IMR-90 (cell line): Measurements from ENCODE around the gene FBXL7. TPM values are rescaled to one million over a fixed set of nuclear protein-coding genes. Genes with fewer than 3 reads are reported as not detected.

Source experiments
- ATAC-seq: fragments of 200-7000 bp; cut with Tn5 transposase; 2 replicates; pipeline ENCODE4 v1.9.1; 2020; ENCODE audit warnings: low read depth, mild to moderate bottlenecking, moderate library complexity
- BruUV-seq: library from RNA; stranded (reverse); fragments of 400-500 nt; replicated peaks from 2 replicates; lab custom pipeline; 2021; lab: Mats Ljungman, UMichigan
- CTCF ChIA-PET: fragments of 300-600 bp; formaldehyde crosslinking; extraction: SDS; loops from one replicate; lab custom pipeline; 2021; ENCODE audit warnings: antibody characterized with exemption; lab: Yijun Ruan, JAX
- POLR2A ChIA-PET: fragments of 300-600 bp; sonication (Branson Sonifier 250); formaldehyde crosslinking; loops from one replicate; lab custom pipeline; 2022; ENCODE audit warnings: antibody characterized with exemption; ENCODE audit not compliant: unreplicated experiment; lab: Charles Lee
- DNase-seq: peaks from one replicate; pipeline ENCODE4 v3.0.0; 2013
- H2AFZ ChIP-seq: replicated peaks from 2 replicates; pipeline ENCODE3; 2013; ENCODE audit warnings: low read length, mild to moderate bottlenecking; ENCODE audit not compliant: poor library complexity
- H2AK5ac ChIP-seq: 2 replicates; pipeline ENCODE4 v1.6.1; 2013; ENCODE audit warnings: low read depth, low read length, inconsistent platforms
- H2AK9ac ChIP-seq: replicated peaks from 2 replicates; pipeline ENCODE3; 2013; ENCODE audit warnings: mild to moderate bottlenecking, low read depth, low read length, moderate library complexity; ENCODE audit not compliant: poor library complexity
- H2BK120ac ChIP-seq: 2 replicates; pipeline ENCODE4 v1.6.1; 2013; ENCODE audit warnings: low read depth, low read length, inconsistent platforms
- H2BK15ac ChIP-seq: 3 replicates; pipeline ENCODE4 v1.6.1; 2013; ENCODE audit warnings: low read depth, low read length, inconsistent platforms
- H2BK20ac ChIP-seq: 2 replicates; pipeline ENCODE4 v1.6.1; 2013; ENCODE audit warnings: low read depth, mild to moderate bottlenecking, inconsistent platforms, low read length, moderate library complexity
- H2BK5ac ChIP-seq: 2 replicates; pipeline ENCODE4 v1.6.1; 2013; ENCODE audit warnings: mild to moderate bottlenecking, low read depth, low read length, inconsistent platforms; ENCODE audit not compliant: poor library complexity, severe bottlenecking
- H3K14ac ChIP-seq: replicated peaks from 2 replicates; pipeline ENCODE4 v1.6.1; 2013; ENCODE audit warnings: low read depth, low read length, inconsistent platforms
- H3K18ac ChIP-seq: 2 replicates; pipeline ENCODE4 v1.6.1; 2013; ENCODE audit warnings: low read depth, low read length, control low read depth
- H3K23ac ChIP-seq: 2 replicates; pipeline ENCODE4 v1.6.1; 2013; ENCODE audit warnings: low read depth, low read length, inconsistent platforms
- H3K27ac ChIP-seq: 2 replicates; pipeline ENCODE4 v1.5.1; 2013; ENCODE audit warnings: mild to moderate bottlenecking, control low read depth, low read length; ENCODE audit not compliant: insufficient read depth
- H3K27me3 ChIP-seq: 2 replicates; pipeline ENCODE4 v1.6.1; 2013; ENCODE audit warnings: low read length; ENCODE audit not compliant: control insufficient read depth, insufficient read depth
- H3K36me3 ChIP-seq: 2 replicates; pipeline ENCODE4 v1.6.1; 2013; ENCODE audit warnings: low read length, mixed read lengths; ENCODE audit not compliant: control insufficient read depth, insufficient read depth
- H3K4ac ChIP-seq: 2 replicates; pipeline ENCODE4 v1.6.1; 2013; ENCODE audit warnings: low read depth, low read length, inconsistent platforms
- H3K4me1 ChIP-seq: 2 replicates; pipeline ENCODE4 v1.6.1; 2013; ENCODE audit warnings: low read length, mixed read lengths; ENCODE audit not compliant: control insufficient read depth, insufficient read depth
- H3K4me2 ChIP-seq: 2 replicates; pipeline ENCODE4 v1.6.1; 2013; ENCODE audit warnings: low read depth, mild to moderate bottlenecking, control low read depth, low read length, moderate library complexity
- H3K4me3 ChIP-seq: 2 replicates; pipeline ENCODE4 v1.5.1; 2013; ENCODE audit warnings: low read depth, mild to moderate bottlenecking, control low read depth, low read length, moderate library complexity; ENCODE audit not compliant: insufficient read depth
- H3K56ac ChIP-seq: 2 replicates; pipeline ENCODE4 v1.6.1; 2013; ENCODE audit warnings: low read length, inconsistent platforms; ENCODE audit not compliant: insufficient read depth; ENCODE audit errors: extremely low read depth
- H3K79me1 ChIP-seq, 2 experiments: 2 replicates each; pipeline ENCODE4 v1.6.1; 2013; ENCODE audit warnings: low read length in 2 of 2, inconsistent platforms in 1 of 2, low read depth in 1 of 2
- H3K9ac ChIP-seq: 2 replicates; pipeline ENCODE4 v1.6.1; 2013; ENCODE audit warnings: low read depth, low read length, control low read depth
- H3K9me1 ChIP-seq: 2 replicates; pipeline ENCODE4 v1.6.1; 2013; ENCODE audit warnings: low read length, inconsistent platforms; ENCODE audit not compliant: insufficient read depth
- H3K9me3 ChIP-seq: 2 replicates; pipeline ENCODE4 v1.6.1; 2013; ENCODE audit warnings: low read length; ENCODE audit not compliant: control insufficient read depth, insufficient read depth
- H4K20me1 ChIP-seq: 2 replicates; pipeline ENCODE4 v1.6.1; 2013; ENCODE audit warnings: low read length, inconsistent platforms; ENCODE audit not compliant: insufficient read depth
- H4K5ac ChIP-seq: 2 replicates; pipeline ENCODE4 v1.6.1; 2013; ENCODE audit warnings: mild to moderate bottlenecking, low read depth, low read length, control low read depth
- H4K8ac ChIP-seq, 2 experiments: 2 replicates each; pipeline ENCODE4 v1.6.1; 2013; ENCODE audit warnings: low read depth in 2 of 2, low read length in 2 of 2, control low read depth in 1 of 2, inconsistent platforms in 1 of 2
- H4K91ac ChIP-seq: 2 replicates; pipeline ENCODE4 v1.6.1; 2013; ENCODE audit warnings: low read depth, low read length, inconsistent platforms; ENCODE audit not compliant: insufficient read depth
- MAFK ChIP-seq: IDR thresholded peaks from 2 replicates; pipeline ENCODE4 v1.6.1; 2012; ENCODE audit warnings: low read depth, low read length, improper control_type of control experiment
- WGBS, 2 experiments: methylation state at CpG; one replicate each; pipeline versions ENCODE4 v1.1.5 to v1.1.7; 2013; ENCODE audit warnings: missing lambda C conversion rate in 2 of 2; ENCODE audit not compliant: insufficient read length in 1 of 2; ENCODE audit errors: extremely low coverage in 2 of 2; 5-methylcytosine and 5-hydroxymethylcytosine counted together
- dilution Hi-C: fragments of 300-500 bp; cut with HindIII; formaldehyde crosslinking; loops from one replicate; pipeline ENCODE4 v1.14.3; 2018; ENCODE audit warnings: low sequenced_read_pairs; ENCODE audit not compliant: unreplicated experiment
- in situ Hi-C: fragments of 300-500 bp; cut with MboI; formaldehyde crosslinking; loops from 3 replicates; pipeline ENCODE4 v1.14.3; 2019; ENCODE audit warnings: low sequenced_read_pairs, inconsistent platforms, mixed read lengths
- intact Hi-C: fragments of 100-400 bp; cut with micrococcal nuclease; formaldehyde crosslinking; loops from 2 replicates; pipeline ENCODE4 v1.10.0; 2022
- polyA plus RNA-seq, 3 experiments: library from polyadenylated mRNA; depleted of rRNA; stranded (reverse); fragments of >200 nt; gene quantifications; 2 replicates each; pipeline ENCODE4 v1.2.3, GENCODE V29; 2012; ENCODE audit warnings: low replicate concordance in 1 of 3
- total RNA-seq: library from RNA; depleted of rRNA; stranded (reverse); fragments of >200 nt; gene quantifications from 2 replicates; pipeline ENCODE4 v1.2.3, GENCODE V29; 2012
- TF ChIP-seq, protein P1 (sequence below): fragments of 150-350 bp; IDR thresholded peaks from 2 replicates; pipeline ENCODE4 v1.6.1; 2016; ENCODE audit warnings: low read depth, mild to moderate bottlenecking, low read length, moderate library complexity, borderline replicate concordance

FBXL7 gene
- total and polyA plus RNA-seq, 2 of the 4 experiments (the other 2 are of a cell fraction), result 4.1 to 10.2 TPM

DNA sequence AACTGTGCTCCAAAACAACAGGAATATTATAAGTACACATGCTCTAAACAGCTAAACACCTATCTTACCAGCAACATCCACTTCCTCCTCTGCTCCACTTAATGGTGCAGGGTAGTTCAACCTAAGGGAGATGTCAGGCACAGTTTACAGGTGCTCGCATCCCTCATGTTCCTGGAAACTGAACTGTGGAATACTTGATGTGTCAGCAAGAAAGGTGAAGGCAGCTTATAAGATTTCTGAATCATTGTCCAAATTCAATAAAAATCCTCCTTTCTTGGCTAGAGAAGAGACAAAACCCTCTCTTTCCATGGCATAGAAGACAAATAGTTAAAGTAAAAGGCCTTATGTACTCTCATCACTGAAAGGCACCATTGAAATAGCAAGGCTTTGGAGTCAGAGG is 272.2 kb downstream of the FBXL7 start:
- Histone ChIP-seq H4K8ac (no peak overlapping the region), H3K14ac (no peak overlapping the region), H3K56ac (no peak overlapping the region), H3K27ac (no peak overlapping the region), H3K4ac (no peak overlapping the region), H3K4me1 (no peaks in the 10 kb centered on the region), H3K27me3 (no peaks in the 10 kb centered on the region), H4K91ac (no peak overlapping the region), H2AK9ac (no peak overlapping the region), H2AFZ (no peak overlapping the region), H4K20me1 (peaks cover 3% of the 10 kb centered on the region; the same call in 1 of the 2 replicates), H2BK15ac (no peak overlapping the region), H3K23ac (no peak overlapping the region), H3K4me3 (no peak overlapping the region), H3K79me1 (peaks cover 6 to 17% of the 10 kb centered on the region in 2 experiments), H4K5ac (no peak overlapping the region), H2BK5ac (no peak overlapping the region), H3K18ac (no peak overlapping the region), H3K4me2 (no peak overlapping the region), H3K9me1 (no peaks in the 10 kb centered on the region), H2BK20ac (no peak overlapping the region), H3K9me3 (no peaks in the 10 kb centered on the region), H3K9ac (no peak overlapping the region), H2AK5ac (no peak overlapping the region), H2BK120ac (no peak overlapping the region), H3K36me3 (no peaks in the 10 kb centered on the region)
- dilution Hi-C loops (no loop called here), intact Hi-C loops (no loop called here), in situ Hi-C loops (no loop called here)
- DNase-seq, result no peak
- no TSS peak for BruUV-seq
- POLR2A ChIA-PET, result no interaction called here
- WGBS, 2 experiments, result no CpG with 5 or more reads among the region's 1 CpG
- ATAC-seq, result no peak
- peak; percentile 72 for TF ChIP-seq MAFK
- TF ChIP-seq, protein P1, sequence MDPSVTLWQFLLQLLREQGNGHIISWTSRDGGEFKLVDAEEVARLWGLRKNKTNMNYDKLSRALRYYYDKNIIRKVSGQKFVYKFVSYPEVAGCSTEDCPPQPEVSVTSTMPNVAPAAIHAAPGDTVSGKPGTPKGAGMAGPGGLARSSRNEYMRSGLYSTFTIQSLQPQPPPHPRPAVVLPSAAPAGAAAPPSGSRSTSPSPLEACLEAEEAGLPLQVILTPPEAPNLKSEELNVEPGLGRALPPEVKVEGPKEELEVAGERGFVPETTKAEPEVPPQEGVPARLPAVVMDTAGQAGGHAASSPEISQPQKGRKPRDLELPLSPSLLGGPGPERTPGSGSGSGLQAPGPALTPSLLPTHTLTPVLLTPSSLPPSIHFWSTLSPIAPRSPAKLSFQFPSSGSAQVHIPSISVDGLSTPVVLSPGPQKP, result no peak
- CTCF ChIA-PET, result no interaction called here
